Measurements from ENCODE around the gene PNMT.

Gene PNMT

DNA sequence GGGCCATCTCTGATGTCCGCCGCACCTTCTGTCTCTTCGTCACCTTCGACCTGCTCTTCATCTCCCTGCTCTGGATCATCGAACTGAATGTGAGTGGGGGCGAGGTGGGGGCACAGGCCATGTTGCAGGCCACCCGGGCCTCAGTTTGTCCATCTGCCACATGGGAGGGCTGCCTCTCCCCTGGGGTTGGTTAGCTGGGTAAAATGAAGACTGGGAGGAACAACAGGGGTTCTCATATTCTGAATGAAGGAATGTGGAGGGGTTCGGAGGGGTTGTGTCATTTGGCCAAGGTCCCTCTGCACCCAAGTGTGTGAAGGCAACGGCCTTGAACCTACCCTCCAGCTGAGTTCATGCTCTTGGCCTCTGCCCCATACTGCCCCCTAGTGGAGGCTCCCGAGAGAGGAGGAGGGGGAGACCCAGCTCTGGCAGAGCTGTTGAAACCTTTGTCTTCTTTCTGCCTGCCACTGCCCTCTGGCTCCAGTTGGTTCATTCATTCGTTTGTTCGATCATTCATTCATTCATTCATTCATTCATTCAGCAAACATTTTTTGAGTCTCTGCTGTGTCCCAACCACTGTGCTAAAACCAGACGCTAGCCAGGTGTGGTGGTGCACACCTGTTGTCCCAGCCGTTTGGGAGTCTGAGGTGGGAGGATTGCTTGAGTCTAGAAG, 14.5 kb upstream of the PNMT start:
- DNase-seq (ENCODE audit: low read depth): no peak

DNA sequence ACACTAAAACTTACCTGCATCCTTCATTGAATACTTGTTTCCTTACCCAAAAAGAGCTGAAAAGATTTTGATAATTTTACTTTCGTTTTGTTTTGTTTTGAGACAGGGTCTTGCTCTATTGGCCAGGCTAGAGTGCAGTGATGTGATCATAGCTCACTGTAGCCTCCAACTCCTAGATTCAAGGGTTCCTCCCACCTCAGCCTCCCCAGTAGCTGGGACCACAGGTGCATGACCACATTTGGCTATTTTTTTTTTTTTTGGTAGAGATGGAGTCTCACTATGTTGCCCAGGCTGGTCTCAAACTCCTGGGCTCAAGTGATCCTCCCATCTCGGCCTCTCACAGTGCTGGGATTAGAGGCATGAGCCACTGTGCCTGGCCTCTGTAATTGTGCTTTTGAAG, 13.1 kb upstream of the PNMT start:
- no peak for DNase-seq (ENCODE audit: low read depth)

DNA sequence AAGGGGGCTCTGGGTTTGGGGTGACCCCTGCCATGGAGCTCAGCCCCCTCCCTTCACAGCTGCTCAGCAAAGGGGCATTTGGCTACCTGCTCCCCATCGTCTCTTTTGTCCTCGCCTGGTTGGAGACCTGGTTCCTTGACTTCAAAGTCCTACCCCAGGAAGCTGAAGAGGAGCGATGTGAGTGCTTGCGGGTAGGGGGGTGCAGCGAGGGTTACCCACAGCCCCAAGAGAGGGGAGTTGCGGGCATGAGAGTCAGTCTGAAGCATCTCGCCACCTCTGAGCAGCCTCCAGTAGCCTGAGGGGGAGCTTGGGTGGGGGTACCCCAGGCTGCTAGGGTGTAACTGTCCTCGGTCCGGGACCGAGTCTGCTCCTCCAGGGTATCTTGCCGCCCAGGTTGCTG, 9.9 kb upstream of the PNMT start:
- no peak for DNase-seq (ENCODE audit: low read depth)

DNA sequence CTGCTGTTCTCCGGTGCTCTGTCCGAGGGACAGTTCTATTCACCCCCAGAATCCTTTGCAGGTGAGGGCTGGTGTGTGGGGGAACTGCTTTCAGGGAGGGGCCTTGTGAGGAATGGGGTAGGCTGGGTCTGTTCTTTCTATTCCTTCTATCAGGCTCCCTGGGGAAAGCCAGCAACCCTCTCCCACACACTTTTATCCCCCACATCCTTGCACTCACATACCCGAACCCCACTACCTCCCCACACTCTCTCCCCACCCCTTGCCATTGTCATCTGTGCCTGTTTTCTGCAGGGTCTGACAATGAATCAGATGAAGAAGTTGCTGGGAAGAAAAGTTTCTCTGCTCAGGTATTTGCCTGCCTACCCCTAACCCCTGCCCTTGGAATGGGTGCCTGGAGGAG, 9.5 kb upstream of the PNMT start:
- no peak for DNase-seq (ENCODE audit: low read depth)

DNA sequence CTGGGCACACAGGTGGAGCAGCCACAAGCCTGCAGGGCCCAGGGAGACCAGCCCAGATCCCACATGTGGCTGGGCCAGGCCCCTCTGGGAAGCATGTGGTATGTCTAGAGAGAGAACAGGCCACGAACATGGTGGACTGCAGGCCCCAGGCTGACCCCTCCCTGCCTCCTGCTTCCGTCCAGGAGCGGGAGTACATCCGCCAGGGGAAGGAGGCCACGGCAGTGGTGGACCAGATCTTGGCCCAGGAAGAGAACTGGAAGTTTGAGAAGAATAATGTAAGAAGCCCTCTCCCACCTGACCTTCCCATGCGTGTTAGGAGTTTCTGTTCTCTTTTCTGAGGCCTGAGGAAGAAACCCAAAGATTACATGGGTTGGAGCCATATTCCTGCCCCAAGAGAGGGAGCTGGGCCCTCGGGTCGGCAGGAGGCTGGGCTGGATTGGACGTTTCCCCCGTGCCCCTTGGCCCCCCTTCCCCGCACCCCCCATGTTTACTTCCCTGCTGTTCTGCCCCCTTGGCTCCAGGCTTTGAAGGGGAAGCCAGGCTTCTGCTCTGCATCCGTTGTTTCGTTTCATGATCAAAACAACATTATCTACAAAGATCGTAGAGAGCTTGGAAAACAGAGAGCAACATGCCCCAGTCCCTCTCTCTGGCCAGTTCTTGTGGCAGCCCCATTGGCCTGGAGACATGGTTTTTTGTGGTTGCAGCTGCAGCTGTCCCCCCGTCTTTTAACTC, 8.8 kb upstream of the PNMT start:
- DNase-seq (ENCODE audit: low read depth): no peak

DNA sequence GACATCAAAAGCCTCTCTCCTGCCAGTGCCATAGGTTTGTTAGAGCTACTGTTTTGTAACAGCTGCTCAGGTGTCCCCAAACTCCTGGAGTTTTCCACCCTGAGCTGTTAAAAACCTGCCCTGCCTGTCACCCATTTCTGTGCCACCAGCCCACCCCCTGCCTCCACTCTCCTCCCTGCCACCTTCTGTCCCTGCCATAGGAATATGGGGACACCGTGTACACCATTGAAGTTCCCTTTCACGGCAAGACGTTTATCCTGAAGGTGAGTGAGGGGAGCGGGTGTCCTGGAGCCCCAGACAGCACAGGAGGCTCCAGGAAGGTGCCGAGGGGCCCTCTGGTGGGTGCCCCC, 8.3 kb upstream of the PNMT start:
- DNase-seq (ENCODE audit: low read depth): no peak

DNA sequence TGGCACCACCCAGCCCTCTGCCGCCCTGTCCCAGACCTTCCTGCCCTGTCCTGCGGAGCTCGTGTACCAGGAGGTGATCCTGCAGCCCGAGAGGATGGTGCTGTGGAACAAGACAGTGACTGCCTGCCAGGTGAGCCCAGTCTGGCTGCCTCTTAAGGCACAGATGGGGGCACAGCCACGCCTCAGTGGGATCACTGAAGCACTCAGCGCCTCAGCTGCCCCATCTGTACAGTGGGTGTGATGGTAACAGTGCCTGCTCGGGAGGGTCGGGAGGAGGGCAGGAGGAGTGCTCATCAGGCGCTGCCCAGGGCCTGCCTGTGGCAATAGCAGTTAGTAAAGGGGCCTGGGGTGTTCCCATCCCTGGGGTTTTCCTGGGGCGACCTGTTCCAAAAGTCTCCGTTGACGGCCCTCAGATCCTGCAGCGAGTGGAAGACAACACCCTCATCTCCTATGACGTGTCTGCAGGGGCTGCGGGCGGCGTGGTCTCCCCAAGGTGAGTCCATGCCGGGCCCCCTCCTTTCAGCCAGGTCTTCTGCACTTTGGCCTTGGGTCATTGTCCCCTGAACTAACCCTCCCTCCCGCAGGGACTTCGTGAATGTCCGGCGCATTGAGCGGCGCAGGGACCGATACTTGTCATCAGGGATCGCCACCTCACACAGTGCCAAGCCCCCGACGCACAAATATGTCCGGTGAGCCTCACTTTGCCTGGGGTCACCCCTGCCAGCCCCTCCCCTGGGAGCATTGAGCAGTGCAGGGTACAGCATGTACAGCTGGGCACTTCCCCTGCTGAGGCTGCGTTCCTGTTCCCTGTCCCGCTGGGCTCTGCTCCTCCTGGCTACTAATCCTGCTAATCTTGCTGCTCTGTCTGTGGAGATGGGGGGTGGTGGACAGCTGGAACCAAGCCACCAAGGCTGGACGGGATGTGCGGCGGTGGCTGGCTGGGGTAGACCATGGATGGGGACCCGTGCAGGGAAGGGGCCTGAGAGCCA, 7.6 kb upstream of the PNMT start:
- no peak for DNase-seq (ENCODE audit: low read depth)

DNA sequence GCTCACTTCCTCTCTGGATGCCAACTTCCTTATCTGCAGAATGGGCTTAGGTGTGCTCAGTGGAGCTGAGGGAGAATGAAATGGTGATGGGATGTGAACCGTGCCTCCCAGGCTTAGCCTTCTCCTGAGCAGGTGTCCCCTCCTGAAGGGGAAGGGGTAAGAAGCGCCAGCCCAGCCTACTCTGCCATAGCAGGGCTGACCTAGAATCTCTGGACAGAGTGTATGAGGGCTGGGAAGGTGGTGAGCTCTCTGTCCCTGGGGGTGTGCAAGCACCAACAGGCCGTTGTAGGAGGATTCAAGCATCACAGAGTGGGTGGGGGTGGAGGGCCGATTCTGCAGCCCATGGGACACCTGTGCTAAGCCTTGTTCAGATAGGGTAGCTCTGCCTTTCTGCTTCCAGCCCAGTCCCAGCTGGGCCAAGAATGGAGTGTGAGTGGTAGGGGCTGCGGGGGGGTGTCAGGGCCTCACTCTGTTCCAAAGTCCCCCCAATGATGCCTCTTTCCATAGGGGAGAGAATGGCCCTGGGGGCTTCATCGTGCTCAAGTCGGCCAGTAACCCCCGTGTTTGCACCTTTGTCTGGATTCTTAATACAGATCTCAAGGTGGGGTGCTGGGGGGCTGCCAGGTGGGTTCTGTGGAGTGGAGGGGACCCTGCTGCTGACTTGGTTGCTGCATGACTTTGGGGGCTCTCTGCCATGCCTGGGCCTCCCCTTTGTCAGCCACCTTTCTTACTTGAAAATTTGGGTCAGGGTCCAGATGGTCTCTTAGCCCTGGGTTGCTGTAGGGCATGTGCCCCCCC, 6.3 kb upstream of the PNMT start:
- no peak for DNase-seq (ENCODE audit: low read depth)

DNA sequence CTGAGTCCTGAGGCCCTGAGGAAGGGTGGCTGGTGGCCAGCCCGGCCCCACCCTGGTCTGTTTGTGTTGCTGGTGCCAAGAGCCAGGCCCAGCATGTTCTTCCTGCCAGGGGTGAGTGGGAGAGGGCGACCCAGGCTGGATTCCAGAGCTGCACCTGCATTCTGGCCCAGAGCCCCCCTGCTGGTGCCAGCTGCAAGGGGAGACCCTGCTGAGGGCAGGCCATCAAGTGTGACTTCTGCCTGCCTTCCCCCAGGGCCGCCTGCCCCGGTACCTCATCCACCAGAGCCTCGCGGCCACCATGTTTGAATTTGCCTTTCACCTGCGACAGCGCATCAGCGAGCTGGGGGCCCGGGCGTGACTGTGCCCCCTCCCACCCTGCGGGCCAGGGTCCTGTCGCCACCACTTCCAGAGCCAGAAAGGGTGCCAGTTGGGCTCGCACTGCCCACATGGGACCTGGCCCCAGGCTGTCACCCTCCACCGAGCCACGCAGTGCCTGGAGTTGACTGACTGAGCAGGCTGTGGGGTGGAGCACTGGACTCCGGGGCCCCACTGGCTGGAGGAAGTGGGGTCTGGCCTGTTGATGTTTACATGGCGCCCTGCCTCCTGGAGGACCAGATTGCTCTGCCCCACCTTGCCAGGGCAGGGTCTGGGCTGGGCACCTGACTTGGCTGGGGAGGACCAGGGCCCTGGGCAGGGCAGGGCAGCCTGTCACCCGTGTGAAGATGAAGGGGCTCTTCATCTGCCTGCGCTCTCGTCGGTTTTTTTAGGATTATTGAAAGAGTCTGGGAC, 5.5 kb upstream of the PNMT start:
- no peak for DNase-seq (ENCODE audit: low read depth)

DNA sequence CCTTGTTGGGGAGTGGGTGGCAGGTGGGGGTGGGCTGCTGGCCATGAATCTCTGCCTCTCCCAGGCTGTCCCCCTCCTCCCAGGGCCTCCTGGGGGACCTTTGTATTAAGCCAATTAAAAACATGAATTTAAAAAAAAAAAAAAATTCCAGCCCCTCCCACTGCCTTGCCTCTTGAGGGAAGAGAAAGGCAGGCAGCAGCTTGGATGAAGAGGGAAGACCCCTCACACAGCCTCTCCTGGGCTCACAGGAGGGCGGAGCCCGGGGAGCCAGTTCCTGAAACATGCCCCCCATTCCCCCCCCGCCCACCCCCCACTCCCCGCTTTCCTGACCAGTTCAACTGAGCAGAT, 4.9 kb upstream of the PNMT start:
- DNase-seq (ENCODE audit: low read depth): no peak

DNA sequence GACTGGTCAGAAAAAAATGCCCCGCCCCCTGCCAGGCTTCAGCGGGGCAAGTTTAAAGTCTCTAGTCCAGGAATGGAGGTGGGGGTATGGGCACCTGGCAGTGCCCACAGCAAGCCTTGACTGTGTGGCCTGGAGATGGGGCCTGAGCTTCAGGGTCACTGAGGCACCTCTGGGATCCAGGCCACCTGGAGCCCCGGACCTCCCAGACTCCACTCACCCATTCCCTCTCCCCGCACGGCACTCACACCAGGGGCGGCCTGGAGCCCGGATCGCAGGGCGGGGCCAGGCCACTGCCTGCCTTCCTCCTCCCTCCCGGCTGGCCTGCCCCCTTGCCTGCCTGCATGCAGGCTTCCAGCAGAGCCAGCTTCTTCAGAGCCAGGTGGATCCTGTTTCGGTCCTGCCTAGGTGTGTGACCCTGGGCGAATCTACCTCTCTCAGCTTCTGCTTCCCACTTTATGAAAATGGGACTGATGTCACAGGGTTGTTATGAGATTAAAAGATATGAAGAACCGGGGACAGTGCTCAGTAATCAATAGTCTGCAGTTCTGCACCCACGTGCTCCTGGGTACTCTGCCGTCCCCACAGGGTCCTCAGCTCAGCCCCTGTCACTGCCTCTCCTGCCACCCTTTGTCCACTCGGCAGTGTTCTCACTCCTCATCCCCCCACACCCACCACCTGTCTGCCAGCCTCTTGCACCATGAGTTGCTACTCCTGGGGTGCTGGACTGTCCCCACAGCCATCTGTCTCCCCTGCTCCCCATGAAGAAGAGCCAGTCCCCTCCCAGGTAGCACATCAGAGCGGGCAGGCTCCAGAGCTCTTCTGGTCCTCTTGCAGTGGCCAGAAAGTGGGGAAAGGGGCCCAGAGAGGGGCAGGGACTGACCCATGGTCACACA, 4.3 kb upstream of the PNMT start:
- DNase-seq (ENCODE audit: low read depth): no peak

DNA sequence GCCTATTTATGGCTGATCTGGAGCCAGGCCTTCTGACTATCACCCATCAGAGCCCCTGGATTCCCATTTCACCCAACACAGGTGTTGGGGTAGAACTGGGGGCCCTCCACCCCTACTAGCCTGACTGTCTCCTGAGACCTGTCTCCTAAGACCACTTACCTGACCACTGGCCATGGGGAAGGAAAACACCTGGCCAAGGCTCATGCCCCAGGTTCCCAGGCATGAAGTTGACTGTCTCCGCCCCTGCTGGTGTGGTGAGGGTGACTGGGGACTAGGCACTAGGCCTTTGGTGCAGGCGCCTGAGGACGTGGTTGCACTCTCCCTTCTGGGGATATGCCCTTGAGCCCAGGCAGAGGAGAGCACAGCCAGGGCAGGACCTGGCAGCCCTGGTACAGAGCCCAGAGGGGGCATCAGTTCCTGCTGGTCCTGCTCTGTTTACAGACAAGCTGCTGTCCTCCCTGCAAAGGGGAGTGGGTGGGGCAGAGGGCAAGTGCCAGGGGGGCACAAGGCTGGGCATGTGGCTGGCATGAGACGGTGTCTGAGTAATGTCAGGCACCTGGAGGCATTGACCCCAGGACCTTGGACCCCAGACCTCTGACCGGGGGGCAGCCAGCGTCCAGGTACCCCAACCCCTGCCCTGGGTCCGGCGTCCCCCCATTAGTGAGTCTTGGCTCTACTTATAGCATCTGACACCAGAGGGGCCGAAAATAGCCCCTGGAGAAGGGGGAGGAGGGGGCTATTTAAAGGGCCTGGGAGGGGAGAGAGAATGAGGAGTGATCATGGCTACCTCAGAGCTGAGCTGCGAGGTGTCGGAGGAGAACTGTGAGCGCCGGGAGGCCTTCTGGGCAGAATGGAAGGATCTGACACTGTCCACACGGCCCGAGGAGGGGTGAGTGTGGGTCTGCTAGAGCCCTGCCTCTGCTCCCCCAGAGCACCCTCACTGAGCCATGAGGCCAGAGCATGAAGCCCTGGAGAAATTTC, 3.4 kb upstream of the PNMT start, which contains the start of gene TCAP:
Gene TCAP (plus strand): TSS at position 769 of the 981 bp plus-strand sequence. CDS start 11 bp downstream, at position 780.
- DNase-seq (ENCODE audit: low read depth): no peak

DNA sequence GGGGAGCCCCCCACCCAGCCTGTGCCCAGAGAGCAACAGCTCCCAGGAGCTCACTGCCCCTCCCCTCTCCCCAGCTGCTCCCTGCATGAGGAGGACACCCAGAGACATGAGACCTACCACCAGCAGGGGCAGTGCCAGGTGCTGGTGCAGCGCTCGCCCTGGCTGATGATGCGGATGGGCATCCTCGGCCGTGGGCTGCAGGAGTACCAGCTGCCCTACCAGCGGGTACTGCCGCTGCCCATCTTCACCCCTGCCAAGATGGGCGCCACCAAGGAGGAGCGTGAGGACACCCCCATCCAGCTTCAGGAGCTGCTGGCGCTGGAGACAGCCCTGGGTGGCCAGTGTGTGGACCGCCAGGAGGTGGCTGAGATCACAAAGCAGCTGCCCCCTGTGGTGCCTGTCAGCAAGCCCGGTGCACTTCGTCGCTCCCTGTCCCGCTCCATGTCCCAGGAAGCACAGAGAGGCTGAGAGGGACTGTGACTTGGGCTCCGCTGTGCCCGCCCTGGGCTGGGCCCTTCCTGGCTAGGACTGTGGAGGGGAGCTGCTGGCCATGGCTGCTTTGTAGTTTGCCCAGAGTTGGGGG, 2.5 kb upstream of the PNMT start:
- no peak for DNase-seq (ENCODE audit: low read depth)

DNA sequence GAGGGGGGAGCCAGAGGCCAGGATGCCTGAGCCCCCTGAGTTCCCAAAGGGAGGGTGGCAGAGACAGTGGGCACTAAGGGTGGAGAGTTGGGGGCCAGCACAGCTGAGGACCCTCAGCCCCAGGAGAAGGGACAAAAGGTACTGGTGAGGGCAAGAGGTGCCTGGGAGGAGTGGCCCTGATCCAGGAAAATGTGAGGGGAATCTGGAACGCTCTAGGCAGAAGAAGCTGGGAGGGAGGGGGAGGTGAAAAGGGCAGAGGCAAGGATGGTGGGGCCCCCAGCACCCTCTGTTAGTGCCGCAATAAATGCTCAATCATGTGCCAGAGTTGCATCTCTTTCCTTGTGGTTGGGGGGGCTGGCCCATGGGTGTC, 2.0 kb upstream of the PNMT start:
- no peak for DNase-seq (ENCODE audit: low read depth)

DNA sequence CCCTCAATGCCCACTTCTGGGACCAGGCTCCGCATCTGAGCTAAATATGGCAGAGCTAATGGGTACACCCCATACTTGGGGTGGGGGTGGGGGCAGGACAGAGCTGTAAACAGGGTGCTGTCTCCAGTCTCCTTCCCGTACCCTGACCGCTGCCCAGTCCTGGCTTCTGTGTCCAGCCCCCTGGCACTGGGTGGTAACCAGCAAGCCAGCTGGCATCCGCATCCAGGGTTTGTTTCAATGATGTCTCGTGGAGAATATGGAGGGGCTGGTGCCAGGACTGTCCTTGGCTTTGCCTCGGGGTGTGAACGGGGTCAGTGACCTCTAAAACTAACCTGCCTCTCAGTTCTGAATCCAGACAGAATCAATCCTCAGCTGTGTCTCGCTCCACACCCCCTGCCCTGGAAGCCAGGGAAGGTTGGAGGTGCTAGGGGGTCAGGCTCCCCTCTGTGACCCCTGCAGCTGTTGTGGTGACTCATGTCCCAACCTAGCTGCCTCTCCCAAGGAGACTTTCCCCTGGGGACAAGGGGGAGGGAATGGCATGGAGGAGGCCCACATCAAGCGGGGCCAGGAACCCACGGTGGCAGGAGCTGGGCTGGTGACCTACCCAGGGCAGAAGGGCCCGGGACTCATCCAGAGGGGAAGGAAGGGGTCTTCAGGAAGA, 1.5 kb upstream of the PNMT start:
- no peak for DNase-seq (ENCODE audit: low read depth)

DNA sequence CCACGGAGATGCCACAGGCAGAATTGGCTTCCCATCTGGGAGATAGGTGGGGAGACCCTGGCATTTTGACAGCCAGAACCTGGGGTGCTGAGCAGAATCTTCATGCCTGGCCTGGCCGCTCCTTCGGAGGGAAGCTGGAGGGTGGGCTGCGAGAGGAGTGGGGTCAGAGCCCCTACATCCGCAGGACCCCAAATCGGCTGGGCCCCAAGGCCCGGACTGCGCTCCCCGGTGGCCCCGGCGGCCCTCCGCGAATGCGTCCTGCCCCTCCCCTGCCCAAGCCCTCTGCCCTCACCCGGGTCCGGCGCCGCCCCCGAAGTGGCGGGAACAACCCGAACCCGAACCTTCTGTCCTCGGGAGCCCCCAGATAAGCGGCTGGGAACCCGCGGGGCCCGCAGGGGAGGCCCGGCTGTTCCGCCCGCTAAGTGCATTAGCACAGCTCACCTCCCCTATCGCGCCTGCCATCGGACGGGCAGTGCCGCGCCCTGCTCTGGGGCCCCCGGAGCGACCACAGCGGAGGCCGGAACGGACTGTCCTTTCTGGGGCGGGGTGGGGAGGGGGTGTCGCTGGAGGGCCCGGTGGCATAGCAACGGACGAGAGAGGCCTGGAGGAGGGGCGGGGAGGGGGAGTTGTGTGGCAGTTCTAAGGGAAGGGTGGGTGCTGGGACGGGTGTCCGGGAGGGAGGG, 850 bp upstream of the PNMT start:
- DNase-seq (ENCODE audit: low read depth): no peak
